GM19099 (cell line): ENCODE measurements around the gene MEPCE.

Experiments used
- POLR2A ChIP-seq: IDR thresholded peaks from 3 replicates; pipeline ENCODE4 v1.6.1; 2011; ENCODE audit warnings: low read depth; ENCODE audit not compliant: insufficient read length; ENCODE audit errors: extremely low read depth

MEPCE gene

DNA sequence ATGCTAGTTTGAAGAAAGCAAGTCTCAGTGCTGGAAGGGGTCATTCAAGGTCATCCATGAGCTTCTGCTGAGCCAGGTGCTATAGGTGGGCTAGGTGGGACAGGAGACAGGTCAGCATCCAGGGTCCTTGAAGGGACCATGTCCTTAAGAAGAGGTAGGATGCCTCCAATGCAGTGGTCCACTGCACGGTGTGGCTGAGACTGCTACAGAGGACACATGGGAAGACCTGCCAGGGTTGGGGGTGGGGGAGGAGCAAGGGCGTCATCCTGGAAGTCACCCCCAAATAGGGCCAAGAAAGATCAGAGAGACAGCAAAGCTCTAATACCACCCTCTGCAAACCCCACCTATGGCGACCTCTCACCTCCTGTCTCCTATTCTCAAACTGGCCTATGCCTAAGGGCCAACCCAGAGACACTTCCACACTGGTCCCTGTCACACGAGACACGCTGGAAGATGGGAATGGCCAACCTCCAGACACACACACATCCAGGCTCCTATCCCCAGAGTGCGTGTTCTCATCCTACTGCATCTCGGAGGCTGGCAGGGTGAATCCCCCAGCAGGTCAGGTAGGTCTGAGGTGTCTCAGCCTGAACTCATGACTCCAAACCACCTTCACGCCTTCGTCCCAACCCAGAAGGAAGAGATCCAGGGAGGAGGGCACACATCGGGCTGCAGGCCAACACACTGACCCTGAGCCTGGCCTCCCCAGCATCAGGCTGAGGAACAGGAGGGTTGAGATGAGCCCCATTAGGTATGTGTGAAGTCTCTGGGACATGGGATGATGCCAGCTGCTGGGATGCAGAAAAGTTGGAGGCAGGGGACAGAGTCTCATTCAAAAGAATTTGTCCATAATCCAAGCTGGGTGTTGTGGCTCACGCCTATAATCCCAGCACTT is 12.3 kb downstream of the MEPCE start:
- no peak for TF ChIP-seq POLR2A

DNA sequence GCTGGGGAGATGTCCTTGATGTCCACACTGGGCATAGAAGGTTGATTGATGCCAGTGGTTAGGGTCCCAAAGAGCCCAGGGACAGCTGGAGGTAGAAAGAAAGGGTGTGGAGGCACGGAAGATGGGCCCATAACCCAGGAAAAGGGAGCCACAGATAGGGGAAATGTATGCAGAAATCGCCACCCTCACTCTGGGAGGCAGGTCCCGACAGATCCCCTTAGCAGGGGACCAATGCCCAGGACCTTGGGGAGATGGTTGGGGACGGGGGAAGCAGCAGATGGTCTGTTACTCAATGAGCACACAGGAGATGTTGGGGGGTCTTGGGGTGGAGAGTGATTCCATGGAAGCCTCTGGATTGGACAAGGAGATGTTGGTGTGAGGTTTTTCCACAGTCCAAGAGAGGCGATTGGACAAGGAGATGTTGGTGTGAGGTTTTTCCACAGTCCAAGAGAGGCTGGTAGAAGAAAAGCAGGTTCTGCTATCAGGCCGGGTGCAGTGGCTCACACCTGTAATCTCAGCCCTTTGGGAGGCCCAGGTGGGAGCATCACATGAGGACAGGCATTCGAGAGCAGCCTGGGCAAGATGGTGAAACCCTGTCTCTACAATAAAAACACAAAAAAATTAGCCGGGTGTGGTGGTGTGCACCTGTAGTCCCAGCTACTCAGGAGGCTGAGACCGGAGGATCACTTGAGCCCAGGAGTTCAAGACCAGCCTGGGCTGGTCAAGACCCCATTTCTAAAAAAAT is 13.6 kb downstream of the MEPCE start:
- no peak for TF ChIP-seq POLR2A

DNA sequence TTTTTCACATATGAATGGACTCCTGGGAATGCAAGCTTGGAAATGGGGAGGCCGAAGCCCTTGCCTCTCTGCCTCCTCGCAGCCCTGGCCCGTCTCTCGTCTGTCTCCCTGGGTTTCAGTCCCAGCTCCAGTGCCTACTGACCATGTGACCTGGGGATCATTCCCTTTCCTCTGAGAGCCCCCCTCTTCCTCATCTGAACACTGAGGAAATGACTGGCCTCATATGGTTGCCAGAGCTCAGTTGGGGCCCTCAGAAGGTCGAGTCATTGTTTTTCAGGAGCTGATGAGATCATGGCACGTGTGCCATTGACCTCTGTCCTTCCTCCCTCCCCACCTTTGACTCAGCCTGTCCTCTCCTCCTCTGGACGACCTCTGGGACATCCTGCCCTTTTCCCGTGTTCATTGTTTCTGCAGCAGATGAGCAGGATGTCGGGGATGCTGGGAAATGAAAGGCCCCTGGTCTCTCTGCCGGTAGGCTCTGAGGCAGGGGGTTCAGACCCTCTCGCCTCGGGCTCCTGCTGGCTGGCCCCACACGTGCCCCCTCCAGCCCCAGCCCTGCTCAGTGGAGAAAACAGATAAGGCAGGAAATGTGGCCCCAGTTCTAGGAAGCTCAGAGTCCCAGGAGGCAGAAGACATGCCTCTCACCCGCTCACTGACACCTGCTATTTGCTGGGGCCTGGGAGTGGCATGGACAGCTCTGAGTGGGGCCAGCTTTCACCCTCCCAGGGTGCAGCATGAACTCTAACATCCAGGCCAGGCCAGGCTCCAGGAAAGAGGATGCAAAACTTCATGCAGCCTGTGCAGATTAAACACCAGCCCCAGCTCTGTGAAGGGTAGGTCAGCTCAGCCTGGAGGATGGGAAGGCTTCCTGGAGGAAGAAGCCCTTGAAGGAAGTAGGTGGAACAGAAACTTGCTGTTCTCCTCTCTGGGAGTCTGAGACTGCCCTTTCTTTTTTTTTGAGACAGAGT is 15.0 kb downstream of the MEPCE start:
- no peak for TF ChIP-seq POLR2A

DNA sequence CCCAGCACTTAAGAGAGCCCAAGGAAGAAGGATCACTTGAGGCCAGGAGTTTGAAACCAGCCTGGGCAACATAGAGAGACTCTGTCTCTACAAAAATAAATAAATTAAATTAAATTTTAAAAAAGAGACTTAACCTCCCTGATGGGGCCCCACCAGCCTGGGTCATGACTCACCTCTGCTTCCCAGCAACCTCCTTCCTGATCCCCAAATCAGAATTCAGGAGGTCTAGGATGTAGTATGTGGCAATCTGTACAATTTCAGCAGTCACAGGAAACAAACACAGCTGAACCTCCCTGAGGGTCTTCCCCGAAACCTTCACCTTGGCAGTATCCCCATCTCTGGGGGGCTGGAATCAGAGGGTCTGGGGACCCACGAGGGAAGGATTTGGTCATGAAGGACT is 16.4 kb downstream of the MEPCE start:
- no peak for TF ChIP-seq POLR2A

DNA sequence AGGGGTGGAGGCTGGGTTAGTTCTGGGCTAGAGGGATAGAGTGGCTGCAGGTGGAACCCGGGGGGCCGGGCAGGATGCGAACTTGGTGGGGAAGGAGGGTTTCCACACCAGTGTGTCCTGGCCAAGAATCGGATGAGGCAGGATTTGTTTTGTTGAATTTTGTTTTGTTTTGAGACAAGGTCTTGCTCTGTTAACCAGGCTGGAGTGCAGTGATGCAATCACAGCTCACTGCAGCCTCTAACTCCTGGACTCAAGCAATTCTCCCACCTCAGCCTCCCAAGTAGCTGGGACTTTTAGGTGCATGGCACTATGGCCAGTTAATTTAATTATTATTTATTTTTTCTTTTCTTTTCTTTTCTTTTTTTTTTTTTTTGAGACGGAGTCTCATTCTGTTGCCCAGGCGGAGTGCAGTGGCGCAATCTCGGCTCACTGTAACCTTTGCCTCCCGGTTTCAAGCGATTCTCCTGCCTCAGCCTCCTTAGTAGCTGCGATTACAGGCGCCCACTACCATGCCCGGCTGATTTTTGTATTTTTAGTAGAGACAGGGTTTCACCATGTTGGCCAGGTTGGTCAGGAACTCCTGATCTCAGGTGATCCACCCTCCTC is 19.7 kb downstream of the MEPCE start:
- no peak for TF ChIP-seq POLR2A

DNA sequence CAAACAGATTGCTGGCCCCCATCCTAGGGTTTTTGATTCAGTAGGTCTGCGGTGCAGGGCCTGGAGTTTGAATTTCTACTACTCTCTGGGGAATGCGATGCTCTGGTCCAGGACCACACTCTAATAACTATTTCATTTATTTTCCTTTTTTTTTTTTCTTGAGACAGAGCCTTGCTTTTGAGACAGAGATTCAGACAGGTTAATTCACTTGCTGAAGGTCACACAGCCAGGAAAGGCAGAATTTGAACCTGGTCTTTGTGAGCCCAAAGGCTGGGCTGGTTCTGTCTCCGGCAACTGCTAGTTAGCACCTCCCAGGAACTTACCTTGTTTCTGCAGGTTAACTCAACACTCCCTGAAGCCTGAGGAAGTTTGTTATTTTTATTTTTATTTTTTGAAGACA is 22.9 kb downstream of the MEPCE start:
- no peak for TF ChIP-seq POLR2A

DNA sequence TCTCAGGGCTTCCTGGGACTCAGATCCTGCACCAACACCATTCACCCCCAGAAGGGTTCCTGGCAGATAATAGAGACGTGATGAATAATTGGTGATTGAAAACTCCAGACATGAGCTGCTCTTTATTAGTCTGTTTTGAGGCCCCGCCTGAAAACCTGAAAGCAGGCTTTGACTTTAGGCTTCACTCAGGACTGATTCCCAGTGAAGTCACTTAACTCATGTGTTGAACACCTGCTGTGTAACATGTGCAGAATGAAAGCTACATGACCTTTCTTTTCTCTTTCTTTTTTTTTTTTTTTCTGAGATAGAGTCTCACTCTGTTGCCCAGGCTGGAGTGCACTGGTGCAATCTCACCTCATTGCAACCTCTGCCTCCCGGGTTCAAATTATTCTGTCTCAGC is 25.6 kb downstream of the MEPCE start:
- TF ChIP-seq POLR2A = no peak

DNA sequence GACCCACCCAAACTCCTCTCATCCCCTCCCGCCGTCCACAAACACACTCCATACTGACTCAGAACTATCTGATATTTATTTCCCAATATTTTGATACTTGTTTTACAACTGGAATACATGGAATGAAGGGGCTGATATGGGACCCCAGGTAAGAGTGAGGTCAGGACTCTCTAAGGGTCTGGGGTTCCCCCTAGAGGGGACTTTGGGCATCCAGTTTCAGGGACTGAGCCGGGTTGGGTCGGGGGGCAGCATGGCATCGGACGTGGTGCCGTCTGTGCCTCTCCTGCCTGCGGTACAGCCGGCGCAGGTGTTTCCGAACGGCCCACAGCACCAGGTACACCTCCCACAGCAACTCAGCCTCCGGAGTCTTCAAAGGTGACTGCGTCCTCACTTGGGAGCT is 26.9 kb downstream of the MEPCE start:
- TF ChIP-seq POLR2A = no peak

DNA sequence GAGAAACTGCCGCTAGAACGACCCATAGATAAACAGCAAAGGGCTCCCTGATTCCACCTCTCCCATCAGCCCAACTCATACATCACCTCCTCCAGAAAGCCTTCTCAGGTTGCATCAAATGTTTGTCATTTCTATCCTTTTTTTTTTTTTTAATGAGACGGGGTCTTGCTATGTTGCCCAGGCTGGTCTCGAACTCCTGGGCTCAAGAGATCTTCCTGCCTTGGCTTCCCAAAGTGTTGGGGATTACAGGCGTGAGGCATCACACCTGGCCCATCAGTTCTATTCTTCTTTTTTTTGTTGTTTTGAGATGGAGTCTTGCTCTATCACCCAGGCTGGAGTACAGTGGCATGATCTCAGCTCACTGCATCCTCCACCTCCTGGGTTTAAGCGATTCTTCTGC is 27.4 kb downstream of the MEPCE start:
- TF ChIP-seq POLR2A = no peak

DNA sequence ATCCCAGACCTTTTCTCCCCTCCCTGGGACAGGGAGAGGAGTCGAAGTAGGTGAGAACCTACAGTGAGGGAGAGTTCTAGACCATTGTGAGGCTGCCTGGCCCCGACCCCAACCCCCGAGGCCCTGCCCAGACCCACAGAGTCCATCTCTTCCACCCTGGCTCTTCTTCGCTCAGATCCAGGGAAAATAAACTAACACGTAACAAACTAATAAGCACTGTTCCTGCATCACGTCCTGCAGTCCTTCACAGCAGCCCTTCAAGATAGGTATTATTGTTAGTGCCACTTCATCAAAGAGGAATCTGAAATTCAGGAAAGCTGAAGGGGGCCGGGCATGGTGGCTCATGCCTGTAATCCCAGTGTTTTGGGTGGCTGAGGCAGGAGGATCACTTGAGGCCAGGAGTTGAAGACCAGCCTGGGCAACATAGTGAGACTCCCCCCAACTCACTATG is 34.6 kb downstream of the MEPCE start, which contains the start of gene SPACDR:
Gene SPACDR (minus strand): TSS at position 51 of the 451 bp plus-strand sequence. CDS start 235 bp downstream, outside the sequence.
- TF ChIP-seq POLR2A = no peak

DNA sequence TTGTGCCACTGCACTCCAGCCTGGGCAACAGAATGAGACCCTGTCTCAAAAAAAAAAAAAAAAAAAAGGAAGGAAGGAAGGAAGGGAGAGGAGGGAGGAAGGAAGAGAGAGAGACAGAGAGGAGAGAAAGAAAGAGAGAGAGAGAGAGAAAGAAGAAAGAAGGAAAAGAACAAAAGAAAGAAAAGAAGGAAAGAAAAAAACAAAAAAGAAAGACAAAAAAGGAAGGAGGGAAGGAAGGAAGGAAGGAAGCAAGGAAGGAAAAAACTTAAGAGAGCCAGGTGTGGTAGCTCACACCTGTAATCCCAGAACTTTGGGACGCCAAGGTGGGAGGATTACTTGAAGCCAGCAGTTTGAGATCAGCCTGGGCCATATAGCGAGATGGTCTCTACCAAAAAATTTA is 35.2 kb downstream of the MEPCE start:
- no peak for TF ChIP-seq POLR2A

DNA sequence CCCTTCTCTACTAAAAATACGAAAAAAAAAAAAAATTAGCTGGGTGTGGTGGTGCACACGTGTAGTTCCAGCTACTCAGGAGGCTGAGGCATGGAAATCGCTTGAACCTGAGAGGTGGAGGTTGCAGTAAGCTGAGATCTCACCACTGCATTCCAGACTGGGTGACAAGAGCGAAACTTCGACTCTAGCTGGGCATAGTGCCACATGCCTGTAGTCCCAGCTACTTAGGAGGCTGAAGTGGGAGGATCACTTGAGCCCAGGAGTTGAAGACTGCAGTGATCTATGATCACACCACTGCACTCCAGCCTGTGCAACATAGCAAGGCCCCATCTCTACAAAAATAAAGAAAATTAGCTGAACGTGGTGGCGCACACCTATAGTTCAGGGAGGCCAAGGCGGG is 35.7 kb downstream of the MEPCE start:
- no peak for TF ChIP-seq POLR2A

DNA sequence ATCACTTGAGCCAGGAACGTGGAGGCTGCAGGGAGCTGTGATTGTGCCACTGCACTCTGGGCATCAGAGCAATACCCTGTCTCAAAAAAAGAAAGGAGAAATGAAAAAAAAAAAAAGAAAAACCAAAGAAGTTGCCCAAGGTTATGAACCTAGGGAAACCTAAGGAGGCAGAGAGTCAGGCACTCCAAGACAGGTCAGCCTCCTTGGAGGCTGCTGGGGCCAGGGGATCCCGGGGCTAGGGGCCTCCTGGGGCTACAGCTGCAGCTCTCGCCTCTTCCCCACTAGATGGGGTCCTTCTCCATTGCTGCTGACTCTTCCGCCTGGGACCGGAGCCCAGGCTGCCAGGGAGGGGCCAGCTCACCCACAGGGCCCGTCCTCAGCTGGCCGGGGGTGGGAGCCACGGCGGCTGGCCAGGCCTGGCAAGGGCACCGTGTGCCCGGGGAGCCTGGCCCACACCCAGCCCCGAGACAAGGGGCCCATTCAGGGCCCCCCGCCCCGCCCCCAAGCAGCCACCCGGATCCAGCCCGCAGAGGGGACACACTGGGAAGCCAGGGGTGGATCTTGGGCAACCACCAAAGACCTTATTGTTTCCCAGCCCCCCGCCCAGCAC is 36.2 kb downstream of the MEPCE start:
- no peak for TF ChIP-seq POLR2A
